Glutamatergic neuron (in vitro differentiated cells): Measurements from ENCODE around the gene CAMK1D. TPM values are rescaled to one million over a fixed set of nuclear protein-coding genes. Genes with fewer than 3 reads are reported as not detected.

Source experiments
- DNase-seq: peaks from one replicate; pipeline ENCODE4 v3.0.0; 2022
- H3K27ac Mint-ChIP-seq: one replicate; pipeline ENCODE4 v1.8.0; 2020; ENCODE audit warnings: mild to moderate bottlenecking, mixed read lengths, inconsistent platforms; ENCODE audit not compliant: unreplicated experiment
- H3K27me3 Mint-ChIP-seq: one replicate; pipeline ENCODE4 v1.8.0; 2020; ENCODE audit warnings: mild to moderate bottlenecking, moderate library complexity, mixed read lengths, inconsistent platforms; ENCODE audit not compliant: unreplicated experiment
- H3K36me3 Mint-ChIP-seq: one replicate; pipeline ENCODE4 v1.8.0; 2020; ENCODE audit warnings: mild to moderate bottlenecking, mixed read lengths, inconsistent platforms; ENCODE audit not compliant: unreplicated experiment
- H3K4me1 Mint-ChIP-seq: one replicate; pipeline ENCODE4 v1.8.0; 2020; ENCODE audit warnings: mild to moderate bottlenecking, low read depth, mixed read lengths, inconsistent platforms; ENCODE audit not compliant: unreplicated experiment
- H3K4me3 Mint-ChIP-seq: one replicate; pipeline ENCODE4 v1.8.0; 2020; ENCODE audit warnings: mild to moderate bottlenecking, mixed read lengths, inconsistent platforms; ENCODE audit not compliant: unreplicated experiment
- H3K9me3 Mint-ChIP-seq: one replicate; pipeline ENCODE4 v1.8.0; 2020; ENCODE audit warnings: mild to moderate bottlenecking, moderate library complexity, mixed read lengths, inconsistent platforms; ENCODE audit not compliant: unreplicated experiment
- CTCF ChIP-seq: fragments of 200-600 bp; sonication (generic); IDR thresholded peaks from one replicate; pipeline ENCODE4 v1.5.0; 2021; ENCODE audit not compliant: partially characterized antibody, unreplicated experiment
- total RNA-seq: library from RNA; stranded (reverse); fragmentation: NEBNext Ultra II Directional; extraction: Animal tissue kit (Norgen Biotek cat#: 25700); gene quantifications from one replicate; pipeline ENCODE4 v1.2.1, GENCODE V29; 2021; ENCODE audit not compliant: unreplicated experiment

CAMK1D gene
- total RNA-seq, 1 donor from 2014 or later: 29.8 TPM

GRCh38 chr10:12418000-12418399, 68.7 kb downstream of the CAMK1D start:
- peaks cover 5% of the 10 kb centered on the region for H3K36me3 Mint-ChIP-seq
- H3K4me3 Mint-ChIP-seq: no peak overlapping the region
- no peaks in the 10 kb centered on the region for H3K4me1 Mint-ChIP-seq
- no peak for DNase-seq
- H3K9me3 Mint-ChIP-seq: peaks cover 4% of the 10 kb centered on the region
- TF ChIP-seq CTCF: no peak
- no peak overlapping the region for H3K27ac Mint-ChIP-seq
- peaks cover 5% of the 10 kb centered on the region for H3K27me3 Mint-ChIP-seq

GRCh38 chr10:12418725-12419261, 69.4 kb downstream of the CAMK1D start:
- H3K4me3 Mint-ChIP-seq: no peak overlapping the region
- no peak overlapping the region for H3K27ac Mint-ChIP-seq
- no peaks in the 10 kb centered on the region for H3K36me3 Mint-ChIP-seq
- no peaks in the 10 kb centered on the region for H3K4me1 Mint-ChIP-seq
- H3K27me3 Mint-ChIP-seq: peaks cover 5% of the 10 kb centered on the region
- H3K9me3 Mint-ChIP-seq: peaks cover 4% of the 10 kb centered on the region
- no peak for DNase-seq
- no peak for TF ChIP-seq CTCF

GRCh38 chr10:12419262-12419847, 70.0 kb downstream of the CAMK1D start:
- no peaks in the 10 kb centered on the region for H3K36me3 Mint-ChIP-seq
- peaks cover 7% of the 10 kb centered on the region for H3K9me3 Mint-ChIP-seq
- H3K4me3 Mint-ChIP-seq: no peak overlapping the region
- no peak for TF ChIP-seq CTCF
- no peak for DNase-seq
- no peak overlapping the region for H3K27ac Mint-ChIP-seq
- peaks cover 9% of the 10 kb centered on the region for H3K27me3 Mint-ChIP-seq
- no peaks in the 10 kb centered on the region for H3K4me1 Mint-ChIP-seq

- peaks cover 9% of the 10 kb centered on the region for H3K27me3 Mint-ChIP-seq
- H3K27ac Mint-ChIP-seq: no peak overlapping the region
- TF ChIP-seq CTCF: no peak
- no peak overlapping the region for H3K4me3 Mint-ChIP-seq
- no peaks in the 10 kb centered on the region for H3K4me1 Mint-ChIP-seq
- H3K36me3 Mint-ChIP-seq: no peaks in the 10 kb centered on the region
- H3K9me3 Mint-ChIP-seq: peaks cover 7% of the 10 kb centered on the region
- DNase-seq: no peak
These were observed 71.3 kb downstream of the CAMK1D start for GRCh38 chr10:12420530-12421120.

GRCh38 chr10:12422189-12422588, 72.8 kb downstream of the CAMK1D start:
- H3K36me3 Mint-ChIP-seq: no peaks in the 10 kb centered on the region

More at GRCh38 chr10:12422189-12422588, 72.8 kb downstream of the CAMK1D start:
- H3K4me3 Mint-ChIP-seq: no peak overlapping the region
- H3K27me3 Mint-ChIP-seq: peaks cover 5% of the 10 kb centered on the region
- peaks cover 5% of the 10 kb centered on the region for H3K9me3 Mint-ChIP-seq
- H3K4me1 Mint-ChIP-seq: no peaks in the 10 kb centered on the region
- TF ChIP-seq CTCF: no peak
- H3K27ac Mint-ChIP-seq: no peak overlapping the region
- DNase-seq: no peak
